IMR-90 (cell line): Measurements from ENCODE around the gene ZNF593OS. TPM values are rescaled to one million over a fixed set of nuclear protein-coding genes. Genes with fewer than 3 reads are reported as not detected.

ENCODE experiments used
- ATAC-seq: fragments of 200-7000 bp; cut with Tn5 transposase; 2 replicates; pipeline ENCODE4 v1.9.1; 2020; ENCODE audit warnings: low read depth, mild to moderate bottlenecking, moderate library complexity
- BruUV-seq: library from RNA; stranded (reverse); fragments of 400-500 nt; replicated peaks from 2 replicates; lab custom pipeline; 2021; lab: Mats Ljungman, UMichigan
- CTCF ChIA-PET: fragments of 300-600 bp; formaldehyde crosslinking; extraction: SDS; loops from one replicate; lab custom pipeline; 2021; ENCODE audit warnings: antibody characterized with exemption; lab: Yijun Ruan, JAX
- POLR2A ChIA-PET: fragments of 300-600 bp; sonication (Branson Sonifier 250); formaldehyde crosslinking; loops from one replicate; lab custom pipeline; 2022; ENCODE audit warnings: antibody characterized with exemption; ENCODE audit not compliant: unreplicated experiment; lab: Charles Lee
- DNase-seq: peaks from one replicate; pipeline ENCODE4 v3.0.0; 2013
- H2AFZ ChIP-seq: replicated peaks from 2 replicates; pipeline ENCODE3; 2013; ENCODE audit warnings: low read length, mild to moderate bottlenecking; ENCODE audit not compliant: poor library complexity
- H2AK5ac ChIP-seq: 2 replicates; pipeline ENCODE4 v1.6.1; 2013; ENCODE audit warnings: low read depth, low read length, inconsistent platforms
- H2AK9ac ChIP-seq: replicated peaks from 2 replicates; pipeline ENCODE3; 2013; ENCODE audit warnings: mild to moderate bottlenecking, low read depth, low read length, moderate library complexity; ENCODE audit not compliant: poor library complexity
- H2BK120ac ChIP-seq: 2 replicates; pipeline ENCODE4 v1.6.1; 2013; ENCODE audit warnings: low read depth, low read length, inconsistent platforms
- H2BK15ac ChIP-seq: 3 replicates; pipeline ENCODE4 v1.6.1; 2013; ENCODE audit warnings: low read depth, low read length, inconsistent platforms
- H2BK20ac ChIP-seq: 2 replicates; pipeline ENCODE4 v1.6.1; 2013; ENCODE audit warnings: low read depth, mild to moderate bottlenecking, inconsistent platforms, low read length, moderate library complexity
- H2BK5ac ChIP-seq: 2 replicates; pipeline ENCODE4 v1.6.1; 2013; ENCODE audit warnings: mild to moderate bottlenecking, low read depth, low read length, inconsistent platforms; ENCODE audit not compliant: poor library complexity, severe bottlenecking
- H3K14ac ChIP-seq: replicated peaks from 2 replicates; pipeline ENCODE4 v1.6.1; 2013; ENCODE audit warnings: low read depth, low read length, inconsistent platforms
- H3K18ac ChIP-seq: 2 replicates; pipeline ENCODE4 v1.6.1; 2013; ENCODE audit warnings: low read depth, low read length, control low read depth
- H3K23ac ChIP-seq: 2 replicates; pipeline ENCODE4 v1.6.1; 2013; ENCODE audit warnings: low read depth, low read length, inconsistent platforms
- H3K27ac ChIP-seq: 2 replicates; pipeline ENCODE4 v1.5.1; 2013; ENCODE audit warnings: mild to moderate bottlenecking, control low read depth, low read length; ENCODE audit not compliant: insufficient read depth
- H3K27me3 ChIP-seq: 2 replicates; pipeline ENCODE4 v1.6.1; 2013; ENCODE audit warnings: low read length; ENCODE audit not compliant: control insufficient read depth, insufficient read depth
- H3K36me3 ChIP-seq: 2 replicates; pipeline ENCODE4 v1.6.1; 2013; ENCODE audit warnings: low read length, mixed read lengths; ENCODE audit not compliant: control insufficient read depth, insufficient read depth
- H3K4ac ChIP-seq: 2 replicates; pipeline ENCODE4 v1.6.1; 2013; ENCODE audit warnings: low read depth, low read length, inconsistent platforms
- H3K4me1 ChIP-seq: 2 replicates; pipeline ENCODE4 v1.6.1; 2013; ENCODE audit warnings: low read length, mixed read lengths; ENCODE audit not compliant: control insufficient read depth, insufficient read depth
- H3K4me2 ChIP-seq: 2 replicates; pipeline ENCODE4 v1.6.1; 2013; ENCODE audit warnings: low read depth, mild to moderate bottlenecking, control low read depth, low read length, moderate library complexity
- H3K4me3 ChIP-seq: 2 replicates; pipeline ENCODE4 v1.5.1; 2013; ENCODE audit warnings: low read depth, mild to moderate bottlenecking, control low read depth, low read length, moderate library complexity; ENCODE audit not compliant: insufficient read depth
- H3K56ac ChIP-seq: 2 replicates; pipeline ENCODE4 v1.6.1; 2013; ENCODE audit warnings: low read length, inconsistent platforms; ENCODE audit not compliant: insufficient read depth; ENCODE audit errors: extremely low read depth
- H3K79me1 ChIP-seq, 2 experiments: 2 replicates each; pipeline ENCODE4 v1.6.1; 2013; ENCODE audit warnings: low read length in 2 of 2, inconsistent platforms in 1 of 2, low read depth in 1 of 2
- H3K9ac ChIP-seq: 2 replicates; pipeline ENCODE4 v1.6.1; 2013; ENCODE audit warnings: low read depth, low read length, control low read depth
- H3K9me1 ChIP-seq: 2 replicates; pipeline ENCODE4 v1.6.1; 2013; ENCODE audit warnings: low read length, inconsistent platforms; ENCODE audit not compliant: insufficient read depth
- H3K9me3 ChIP-seq: 2 replicates; pipeline ENCODE4 v1.6.1; 2013; ENCODE audit warnings: low read length; ENCODE audit not compliant: control insufficient read depth, insufficient read depth
- H4K20me1 ChIP-seq: 2 replicates; pipeline ENCODE4 v1.6.1; 2013; ENCODE audit warnings: low read length, inconsistent platforms; ENCODE audit not compliant: insufficient read depth
- H4K5ac ChIP-seq: 2 replicates; pipeline ENCODE4 v1.6.1; 2013; ENCODE audit warnings: mild to moderate bottlenecking, low read depth, low read length, control low read depth
- H4K8ac ChIP-seq, 2 experiments: 2 replicates each; pipeline ENCODE4 v1.6.1; 2013; ENCODE audit warnings: low read depth in 2 of 2, low read length in 2 of 2, control low read depth in 1 of 2, inconsistent platforms in 1 of 2
- H4K91ac ChIP-seq: 2 replicates; pipeline ENCODE4 v1.6.1; 2013; ENCODE audit warnings: low read depth, low read length, inconsistent platforms; ENCODE audit not compliant: insufficient read depth
- CEBPB ChIP-seq: IDR thresholded peaks from 2 replicates; pipeline ENCODE4 v1.6.1; 2012; ENCODE audit warnings: low read depth, low read length, improper control_type of control experiment
- CHD1 ChIP-seq: IDR thresholded peaks from 2 replicates; pipeline ENCODE4 v1.6.1; 2012; ENCODE audit warnings: low read depth, low read length, improper control_type of control experiment
- CTCF ChIP-seq: conservative IDR thresholded peaks from 2 replicates; pipeline ENCODE4 v1.5.1; 2012; ENCODE audit warnings: mild to moderate bottlenecking, low read depth, low read length, improper control_type of control experiment
- ELK1 ChIP-seq: fragments of 150-350 bp; IDR thresholded peaks from 2 replicates; pipeline ENCODE4 v1.6.1; 2016; ENCODE audit warnings: low read depth, mild to moderate bottlenecking, low read length, moderate library complexity, borderline replicate concordance
- FOS ChIP-seq: fragments of 150-350 bp; IDR thresholded peaks from 2 replicates; pipeline ENCODE4 v1.6.1; 2016; ENCODE audit warnings: low read depth, low read length
- MAFK ChIP-seq: IDR thresholded peaks from 2 replicates; pipeline ENCODE4 v1.6.1; 2012; ENCODE audit warnings: low read depth, low read length, improper control_type of control experiment
- MXI1 ChIP-seq: IDR thresholded peaks from 2 replicates; pipeline ENCODE4 v1.6.1; 2012; ENCODE audit warnings: low read depth, mild to moderate bottlenecking, low read length, moderate library complexity, borderline replicate concordance
- NFE2L2 ChIP-seq: fragments of 150-350 bp; IDR thresholded peaks from 2 replicates; pipeline ENCODE4 v1.6.1; 2016; ENCODE audit warnings: low read depth, mild to moderate bottlenecking, low read length
- POLR2A ChIP-seq: IDR thresholded peaks from 2 replicates; pipeline ENCODE4 v1.6.1; 2012; ENCODE audit warnings: mild to moderate bottlenecking, low read depth, low read length
- RAD21 ChIP-seq: IDR thresholded peaks from 2 replicates; pipeline ENCODE4 v1.6.1; 2012; ENCODE audit warnings: low read length, improper control_type of control experiment
- RCOR1 ChIP-seq: IDR thresholded peaks from 2 replicates; pipeline ENCODE4 v1.6.1; 2012; ENCODE audit warnings: mild to moderate bottlenecking, low read length, improper control_type of control experiment; ENCODE audit not compliant: insufficient replicate concordance
- RFX5 ChIP-seq: IDR thresholded peaks from 2 replicates; pipeline ENCODE4 v1.8.0; 2012; ENCODE audit warnings: low read depth, mild to moderate bottlenecking, low read length, moderate library complexity
- SMC3 ChIP-seq: fragments of 150-350 bp; IDR thresholded peaks from 2 replicates; pipeline ENCODE4 v1.6.1; 2016; ENCODE audit warnings: low read depth, mild to moderate bottlenecking, antibody characterized with exemption, low read length, moderate library complexity
- USF2 ChIP-seq: fragments of 150-350 bp; IDR thresholded peaks from 2 replicates; pipeline ENCODE4 v1.6.1; 2017; ENCODE audit warnings: mild to moderate bottlenecking, antibody characterized with exemption, low read length, low read depth
- WGBS, 2 experiments: methylation state at CpG; one replicate each; pipeline versions ENCODE4 v1.1.5 to v1.1.7; 2013; ENCODE audit warnings: missing lambda C conversion rate in 2 of 2; ENCODE audit not compliant: insufficient read length in 1 of 2; ENCODE audit errors: extremely low coverage in 2 of 2; 5-methylcytosine and 5-hydroxymethylcytosine counted together
- dilution Hi-C: fragments of 300-500 bp; cut with HindIII; formaldehyde crosslinking; loops from one replicate; pipeline ENCODE4 v1.14.3; 2018; ENCODE audit warnings: low sequenced_read_pairs; ENCODE audit not compliant: unreplicated experiment
- in situ Hi-C: fragments of 300-500 bp; cut with MboI; formaldehyde crosslinking; loops from 3 replicates; pipeline ENCODE4 v1.14.3; 2019; ENCODE audit warnings: low sequenced_read_pairs, inconsistent platforms, mixed read lengths
- intact Hi-C: fragments of 100-400 bp; cut with micrococcal nuclease; formaldehyde crosslinking; loops from 2 replicates; pipeline ENCODE4 v1.10.0; 2022
- polyA plus RNA-seq, 3 experiments: library from polyadenylated mRNA; depleted of rRNA; stranded (reverse); fragments of >200 nt; gene quantifications; 2 replicates each; pipeline ENCODE4 v1.2.3, GENCODE V29; 2012; ENCODE audit warnings: low replicate concordance in 1 of 3
- total RNA-seq: library from RNA; depleted of rRNA; stranded (reverse); fragments of >200 nt; gene quantifications from 2 replicates; pipeline ENCODE4 v1.2.3, GENCODE V29; 2012

The ZNF593OS gene
- total and polyA plus RNA-seq, 2 of the 4 experiments (the other 2 are of a cell fraction), result not detected

GRCh38 chr1:26124418-26125331, 47.0 kb downstream of the ZNF593OS start:
- Histone ChIP-seq H2AK9ac (no peak overlapping the region), H3K14ac (no peak overlapping the region), H2AK5ac (no peak overlapping the region), H3K9me1 (no peaks in the 10 kb centered on the region), H2BK120ac (no peak overlapping the region), H3K4ac (no peak overlapping the region), H3K4me3 (no peak overlapping the region), H4K8ac (no peak overlapping the region), H3K18ac (no peak overlapping the region), H2BK5ac (no peak overlapping the region), H3K4me2 (no peak overlapping the region), H2AFZ (no peak overlapping the region), H3K27ac (no peak overlapping the region), H3K79me1 (no peaks in the 10 kb centered on the region; a peak in 1 of 4 replicates), H4K91ac (no peak overlapping the region), H4K20me1 (no peaks in the 10 kb centered on the region), H2BK15ac (no peak overlapping the region), H4K5ac (no peak overlapping the region), H3K23ac (no peak overlapping the region), H3K56ac (no peak overlapping the region), H3K36me3 (peaks cover 4% of the 10 kb centered on the region; the same call in 1 of the 2 replicates), H3K4me1 (0 out of 2 replicates have a peak, but pooled peaks cover 1% of the 10 kb centered on the region), H3K9ac (no peak overlapping the region), H3K27me3 (peaks cover 3% of the 10 kb centered on the region; the same call in 1 of the 2 replicates), H2BK20ac (no peak overlapping the region), H3K9me3 (no peaks in the 10 kb centered on the region)
- ATAC-seq (no peak), DNase-seq (no peak)
- WGBS, 2 experiments, result 67% methylated on average over 1 of the region's 4 CpGs; no CpG with 5 or more reads in 1 of the 2 experiments
- ChIA-PET CTCF (interaction anchor here (1.7 kb wide), 1 partner anchor 20 kb away, joined by 9 read pairs; no protein-coding TSS in a partner anchor), POLR2A (no interaction called here)
- dilution Hi-C loops (no loop called here), in situ Hi-C loops (no loop called here), intact Hi-C loops (no loop called here)
- BruUV-seq, result no TSS peak
- TF ChIP-seq USF2 (no peak), MXI1 (no peak), RCOR1 (no peak), CEBPB (no peak), POLR2A (no peak), RAD21 (no peak), NFE2L2 (no peak), MAFK (no peak), ELK1 (no peak), CHD1 (no peak), RFX5 (no peak), FOS (no peak), CTCF (no peak), SMC3 (no peak)
